LHCN-M2 (cell line): ENCODE measurements around the gene PLCB4. TPM values are rescaled to one million over a fixed set of nuclear protein-coding genes. Genes with fewer than 3 reads are reported as not detected.

Source experiments
- DNase-seq: peaks from one replicate; pipeline ENCODE4 v3.0.0-alpha.2; 2012; ENCODE audit warnings: low read depth
- total RNA-seq: library from RNA; depleted of rRNA; stranded (reverse); fragments of >200 nt; gene quantifications from 2 replicates; pipeline ENCODE4 v1.2.3, GENCODE V29; 2014

Gene PLCB4
- total RNA-seq, 1 experiment from 2014 or later: 6.4 TPM

- DNase-seq: no peak
Measured at GRCh38 chr20:9399322-9399721, 330.4 kb downstream of the PLCB4 start.

DNA sequence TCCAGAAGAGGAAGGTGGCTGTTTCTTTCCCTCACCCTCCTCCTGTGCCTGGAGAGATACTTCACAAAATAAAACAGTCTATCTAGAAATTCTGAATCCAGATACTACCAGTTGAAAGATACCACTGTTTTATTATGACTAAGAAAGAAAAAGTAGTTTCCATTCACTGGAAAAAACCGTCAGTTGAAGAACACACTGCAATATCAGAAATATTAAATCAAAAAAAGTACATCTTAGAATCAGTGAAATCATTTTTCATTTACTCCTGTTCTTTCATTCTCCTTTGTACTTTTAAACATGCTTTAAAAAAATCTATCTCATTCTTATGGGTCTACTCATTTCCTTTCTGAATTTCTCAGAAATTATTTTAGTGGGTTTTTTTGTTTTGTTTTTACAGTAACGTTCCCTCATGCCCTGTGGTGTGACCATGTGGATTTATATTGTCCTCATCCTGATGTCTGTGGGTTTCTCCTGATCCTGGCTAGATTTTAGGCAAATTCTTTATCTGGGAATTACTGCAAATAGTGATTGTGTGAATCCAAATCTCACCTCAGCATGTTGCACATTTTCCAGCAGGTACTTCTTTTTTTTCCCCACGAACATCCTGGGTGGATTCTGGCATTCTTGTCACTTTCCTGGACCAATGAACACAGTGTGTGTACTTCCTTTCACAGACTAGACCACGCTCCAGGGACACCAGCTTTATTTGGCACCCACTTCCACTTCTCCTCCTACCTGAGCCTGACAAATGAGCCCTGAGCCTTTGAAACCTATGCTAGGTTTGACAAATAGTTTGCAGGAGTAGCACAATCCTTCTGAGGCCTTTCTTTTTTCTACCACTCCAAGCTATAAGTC, 331.5 kb downstream of the PLCB4 start:
- peak; percentile 68 for DNase-seq

DNA sequence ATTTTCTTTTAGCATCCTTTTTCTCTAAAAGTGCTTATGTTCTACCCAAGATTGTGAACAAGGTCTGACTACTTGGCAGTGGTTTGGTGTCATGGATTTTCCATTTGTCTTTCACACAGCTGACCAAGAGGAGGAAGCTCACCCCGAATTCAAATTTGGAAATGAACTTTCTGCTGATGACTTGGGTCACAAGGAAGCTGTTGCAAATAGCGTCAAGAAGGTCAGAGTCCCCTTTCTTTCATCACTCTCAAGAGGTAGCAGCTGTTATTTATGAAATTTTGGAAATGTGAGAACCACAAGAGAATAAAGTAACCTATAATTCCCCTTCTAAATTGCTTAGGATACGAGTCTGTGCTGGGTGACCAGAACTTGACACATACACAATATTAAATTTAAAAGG, 332.5 kb downstream of the PLCB4 start:
- peak; percentile 79 for DNase-seq

GRCh38 chr20:9402141-9402540, 333.3 kb downstream of the PLCB4 start:
- peak; percentile 19 for DNase-seq

- DNase-seq: no peak
Measured at GRCh38 chr20:9402546-9402945, 333.7 kb downstream of the PLCB4 start.

DNA sequence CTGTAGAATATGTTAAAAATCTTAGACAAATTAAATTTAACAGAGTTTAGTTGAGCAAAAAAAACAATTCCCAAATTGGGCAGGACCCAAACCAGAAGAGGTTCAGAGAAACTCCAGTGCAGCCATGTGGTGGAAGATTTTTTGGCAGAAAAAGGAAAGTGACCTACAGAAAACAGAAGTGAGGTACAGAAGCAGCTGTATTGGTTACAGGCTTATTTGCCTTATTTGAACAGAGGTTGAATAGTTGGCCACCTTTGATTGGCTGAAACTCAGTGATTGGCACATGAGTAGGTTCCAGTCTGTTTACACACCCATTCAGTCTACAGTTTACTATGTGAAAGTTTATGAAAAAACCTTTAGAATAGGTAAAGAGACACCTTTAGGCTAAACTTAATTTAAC, 334.6 kb downstream of the PLCB4 start:
- peak; percentile 20 for DNase-seq

DNA sequence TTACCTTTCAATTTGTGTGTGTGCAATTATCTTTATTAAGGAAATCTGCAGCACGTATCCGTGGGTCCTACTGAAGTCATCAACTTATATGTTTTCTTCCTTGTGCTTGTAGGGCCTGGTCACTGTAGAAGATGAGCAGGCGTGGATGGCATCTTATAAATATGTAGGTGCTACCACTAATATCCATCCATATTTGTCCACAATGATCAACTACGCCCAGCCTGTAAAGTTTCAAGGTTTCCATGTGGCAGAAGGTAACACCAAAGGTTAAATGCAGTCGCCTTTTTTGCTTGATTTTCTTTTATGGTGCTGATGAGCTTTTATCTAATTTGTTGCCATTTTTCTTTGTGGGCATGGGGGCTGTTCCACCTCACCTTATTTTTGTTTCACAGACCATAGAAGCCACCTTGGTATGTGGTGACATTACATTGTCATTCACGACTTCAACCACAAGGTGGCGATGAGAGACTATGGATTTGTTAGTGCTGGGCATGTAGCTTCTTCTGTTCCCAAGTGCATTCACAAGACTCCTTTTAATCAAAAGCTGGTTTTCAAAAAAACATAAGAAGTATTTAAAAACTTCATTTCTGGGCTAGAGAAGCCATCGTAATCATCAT, 339.0 kb downstream of the PLCB4 start:
- DNase-seq: peak; percentile 78

GRCh38 chr20:9408422-9409300, 339.8 kb downstream of the PLCB4 start:
- peak; percentile 92 for DNase-seq

DNA sequence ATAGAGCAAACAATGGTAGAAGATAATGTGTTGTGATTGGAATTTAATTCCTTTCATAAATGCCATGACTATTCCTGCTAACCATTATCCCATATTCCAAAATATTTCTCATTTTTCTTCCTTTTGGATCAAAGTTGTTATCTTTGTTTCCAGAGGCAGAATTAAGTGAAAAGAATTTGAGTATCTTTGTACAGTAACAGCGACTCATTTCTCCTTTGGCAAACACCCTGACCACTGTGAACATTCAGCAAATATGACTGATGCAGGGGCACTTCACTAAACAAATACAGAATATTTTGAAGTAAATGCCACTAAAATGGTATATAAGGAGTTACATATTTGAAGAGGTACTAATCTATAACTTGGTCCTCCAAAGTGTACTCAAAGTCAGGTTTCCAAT, 340.5 kb downstream of the PLCB4 start:
- peak; percentile 55 for DNase-seq

- DNase-seq: peak; percentile 91
Measured at GRCh38 chr20:9409981-9410380, 341.1 kb downstream of the PLCB4 start.

GRCh38 chr20:9411833-9412232, 342.9 kb downstream of the PLCB4 start:
- no peak for DNase-seq

- DNase-seq: no peak
Measured at GRCh38 chr20:9412309-9412708, 343.4 kb downstream of the PLCB4 start.

DNA sequence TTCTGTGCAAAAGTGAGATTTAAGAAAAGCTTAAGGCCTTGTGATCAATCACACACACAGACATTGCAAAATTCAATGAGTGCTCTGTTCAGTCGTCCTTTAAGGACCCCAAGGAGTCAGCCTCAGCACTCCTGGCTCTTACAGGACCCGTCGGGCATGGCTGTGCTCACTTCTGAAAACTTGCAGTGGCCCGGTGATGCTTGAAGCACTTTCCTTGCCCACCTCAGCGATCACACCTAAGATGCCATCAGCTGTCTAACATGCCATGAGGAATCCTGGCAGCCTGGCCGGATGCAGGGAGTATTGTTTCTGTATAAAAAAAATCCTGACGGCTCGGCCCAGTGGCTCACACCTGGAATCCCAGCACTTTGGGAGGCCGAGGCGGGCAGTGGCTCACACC, 344.1 kb downstream of the PLCB4 start:
- DNase-seq: no peak

DNA sequence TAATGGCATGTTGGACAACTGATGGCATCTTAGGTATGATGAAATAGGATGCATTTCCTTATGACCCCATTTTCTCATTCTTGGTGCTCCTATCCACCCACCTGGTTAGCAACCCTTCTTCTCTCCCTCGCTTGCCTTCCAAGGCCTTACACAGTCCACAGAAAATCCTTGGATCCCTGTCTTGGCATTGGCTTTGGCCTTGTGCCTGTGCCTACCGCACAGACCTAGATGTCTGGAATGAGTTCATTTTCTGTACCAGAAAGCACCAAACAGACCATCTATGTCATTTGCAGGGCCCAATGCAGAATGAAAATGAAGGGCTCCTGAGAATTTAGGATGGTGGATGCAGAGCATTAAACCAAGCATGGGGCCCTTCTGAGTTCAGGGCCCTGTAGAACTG, 346.5 kb downstream of the PLCB4 start:
- DNase-seq: no peak

DNA sequence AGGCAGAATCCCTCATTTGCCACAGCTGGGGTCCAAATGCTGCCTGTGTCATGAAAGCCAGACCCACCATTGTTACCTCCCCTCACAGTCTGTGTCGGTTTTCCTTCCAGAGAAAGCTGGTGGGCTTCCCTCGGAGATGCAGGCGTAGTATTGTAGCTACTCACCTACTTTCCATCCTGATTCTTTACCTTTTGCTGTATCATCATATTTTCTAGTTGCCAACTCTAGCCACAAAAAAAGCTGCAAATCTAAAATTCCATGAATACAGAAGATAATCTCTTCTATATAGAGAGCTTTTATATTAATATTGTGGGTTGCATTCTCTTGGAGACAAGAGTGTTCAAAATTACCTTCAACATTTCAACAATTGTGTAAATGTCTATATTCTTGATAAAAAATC, 347.5 kb downstream of the PLCB4 start:
- no peak for DNase-seq

GRCh38 chr20:9417665-9418064, 348.8 kb downstream of the PLCB4 start:
- DNase-seq: peak; percentile 78

DNA sequence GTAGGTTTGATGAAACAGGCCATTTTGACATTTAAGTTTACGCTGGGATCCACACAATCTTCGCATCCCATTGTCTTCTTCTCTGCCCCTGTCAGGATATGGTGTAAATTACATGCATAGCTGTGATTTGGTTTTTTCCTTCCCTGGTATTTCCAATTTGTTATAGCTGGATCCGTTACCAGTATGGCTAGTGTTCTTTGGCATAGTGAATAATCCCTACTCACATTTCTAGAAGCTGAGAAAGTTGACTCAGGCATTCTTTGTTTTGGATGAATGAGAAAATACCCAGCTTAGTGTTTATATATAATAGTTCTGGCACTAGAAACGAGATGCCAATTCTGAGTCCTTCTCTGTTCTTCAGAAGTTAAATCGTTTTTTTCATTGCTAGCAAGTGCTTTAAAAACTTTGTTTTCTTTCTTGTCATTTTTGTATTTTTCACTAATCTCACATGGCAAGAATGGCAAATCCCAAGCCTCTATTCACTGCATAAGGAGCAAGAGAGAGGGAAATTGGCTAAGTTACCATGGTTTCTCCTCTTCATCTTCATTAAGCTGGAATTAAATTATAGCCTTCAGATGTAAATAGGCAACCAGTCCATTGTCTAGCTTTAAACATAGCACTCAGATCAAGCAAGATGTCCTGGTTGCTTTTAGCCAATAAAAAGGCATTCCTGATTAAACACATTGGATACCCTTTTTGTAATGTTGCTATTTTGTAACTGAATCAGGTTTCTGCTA, 353.6 kb downstream of the PLCB4 start:
- DNase-seq: peak; percentile 50

DNA sequence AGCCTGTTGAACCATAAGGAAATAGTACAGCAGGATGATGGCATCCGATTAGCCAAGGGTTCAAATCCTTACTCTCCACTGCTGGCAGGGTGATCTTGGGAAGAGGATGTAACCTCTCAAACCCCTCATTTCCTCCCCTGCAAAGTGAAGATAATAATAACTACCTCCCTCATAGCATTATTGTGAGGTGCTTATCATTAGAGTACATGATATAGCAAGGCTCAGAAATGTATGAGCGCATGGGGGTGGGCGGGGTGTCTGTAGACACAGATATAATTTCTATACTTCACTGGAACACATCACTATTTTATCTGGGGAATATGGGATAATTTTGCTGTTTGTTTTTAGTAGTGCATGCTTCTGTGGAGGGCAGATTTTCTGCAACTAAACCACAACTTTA, 355.7 kb downstream of the PLCB4 start:
- no peak for DNase-seq

DNA sequence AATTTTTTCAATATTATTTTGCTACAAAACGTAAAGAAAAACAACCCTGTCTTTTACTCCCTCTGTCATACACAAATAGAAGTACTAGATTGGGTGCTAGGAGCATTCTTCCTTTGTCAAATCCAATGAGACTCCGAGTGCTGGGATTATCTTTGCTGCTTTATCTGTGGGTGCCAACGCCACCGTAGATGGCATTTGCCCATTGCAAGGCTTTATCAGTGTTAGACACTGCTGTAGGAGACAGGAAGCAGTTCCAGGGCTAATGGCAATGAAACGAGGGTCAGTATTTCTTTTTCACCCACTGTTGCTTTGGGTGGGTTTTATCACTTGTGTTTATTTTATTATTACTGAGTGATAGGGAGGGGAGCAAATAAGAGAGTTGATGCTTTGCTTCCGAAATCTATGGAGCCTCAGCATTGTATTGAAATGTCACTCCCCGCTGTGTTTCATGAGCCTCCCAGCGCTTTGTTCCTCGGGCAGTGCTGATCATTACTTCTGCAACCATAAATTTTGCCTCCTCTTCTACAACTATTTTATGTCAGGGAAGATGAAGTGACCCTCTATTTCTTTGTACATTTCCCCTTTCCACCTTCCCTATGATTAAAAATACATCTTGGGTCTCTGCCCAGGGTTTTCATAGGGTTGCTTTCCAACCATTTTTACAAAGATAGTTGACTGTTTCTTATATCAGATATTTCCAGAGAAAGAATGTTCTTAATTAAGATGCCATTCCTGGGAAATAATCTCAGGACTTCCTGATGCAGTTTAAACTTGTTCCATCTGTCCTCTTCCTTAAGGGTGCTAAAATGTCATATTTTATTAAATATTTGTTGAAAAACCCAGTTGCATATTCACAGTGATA, 358.8 kb downstream of the PLCB4 start:
- DNase-seq: no peak

- DNase-seq: no peak
Measured at GRCh38 chr20:9428292-9428607, 359.4 kb downstream of the PLCB4 start.

DNA sequence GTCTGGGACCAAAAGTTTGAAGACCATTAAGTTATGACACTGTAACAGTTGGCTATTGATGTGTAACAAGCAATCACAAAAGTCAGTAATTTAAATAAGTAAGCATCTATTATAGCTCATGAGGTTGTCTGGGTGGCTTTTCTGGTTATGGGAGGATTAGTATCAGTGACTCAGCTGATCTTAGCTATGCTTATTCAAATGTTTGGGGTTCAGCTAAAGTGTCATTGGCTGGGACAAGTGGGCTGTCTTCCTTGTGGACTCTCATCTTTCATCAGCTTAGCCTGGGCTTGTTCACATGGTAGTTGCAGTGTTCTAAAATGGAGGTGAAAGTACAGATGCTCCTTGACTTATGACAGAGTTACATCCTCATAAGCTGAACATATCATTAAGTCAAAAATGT, 370.9 kb downstream of the PLCB4 start:
- no peak for DNase-seq
